ENCODE data around the gene USP17L21.
"Not testable (repeated sequence)": the region's sequence is repeated elsewhere in the genome, so short reads cannot be mapped to it uniquely, and the experiment has no call there.

USP17L21 gene, protein sequence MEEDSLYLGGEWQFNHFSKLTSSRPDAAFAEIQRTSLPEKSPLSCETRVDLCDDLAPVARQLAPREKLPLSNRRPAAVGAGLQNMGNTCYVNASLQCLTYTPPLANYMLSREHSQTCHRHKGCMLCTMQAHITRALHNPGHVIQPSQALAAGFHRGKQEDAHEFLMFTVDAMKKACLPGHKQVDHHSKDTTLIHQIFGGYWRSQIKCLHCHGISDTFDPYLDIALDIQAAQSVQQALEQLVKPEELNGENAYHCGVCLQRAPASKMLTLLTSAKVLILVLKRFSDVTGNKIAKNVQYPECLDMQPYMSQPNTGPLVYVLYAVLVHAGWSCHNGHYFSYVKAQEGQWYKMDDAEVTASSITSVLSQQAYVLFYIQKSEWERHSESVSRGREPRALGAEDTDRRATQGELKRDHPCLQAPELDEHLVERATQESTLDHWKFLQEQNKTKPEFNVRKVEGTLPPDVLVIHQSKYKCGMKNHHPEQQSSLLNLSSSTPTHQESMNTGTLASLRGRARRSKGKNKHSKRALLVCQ

DNA sequence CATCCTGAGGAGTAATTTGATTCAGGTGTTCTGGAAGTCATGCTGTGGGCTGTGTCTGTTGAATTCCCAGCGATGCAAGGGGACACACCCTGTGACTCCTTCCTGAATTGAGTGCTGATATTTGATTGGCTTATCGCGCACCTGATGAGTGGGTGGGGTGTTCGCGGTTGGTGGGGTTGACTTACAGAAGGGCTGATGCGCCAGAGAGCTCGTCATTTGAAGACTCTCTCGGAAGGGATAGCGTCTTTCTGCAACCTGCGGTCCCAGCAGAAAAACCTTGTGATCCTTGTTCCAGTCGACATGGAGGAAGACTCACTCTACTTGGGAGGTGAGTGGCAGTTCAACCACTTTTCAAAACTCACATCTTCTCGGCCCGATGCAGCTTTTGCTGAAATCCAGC, at the start of gene USP17L21:
Gene USP17L21, plus strand, starts transcription at position 301 of the 400 bp plus-strand sequence. Its CDS starts 0 bp downstream, at position 301.
- not testable (repeated sequence) for DNase-seq

DNA sequence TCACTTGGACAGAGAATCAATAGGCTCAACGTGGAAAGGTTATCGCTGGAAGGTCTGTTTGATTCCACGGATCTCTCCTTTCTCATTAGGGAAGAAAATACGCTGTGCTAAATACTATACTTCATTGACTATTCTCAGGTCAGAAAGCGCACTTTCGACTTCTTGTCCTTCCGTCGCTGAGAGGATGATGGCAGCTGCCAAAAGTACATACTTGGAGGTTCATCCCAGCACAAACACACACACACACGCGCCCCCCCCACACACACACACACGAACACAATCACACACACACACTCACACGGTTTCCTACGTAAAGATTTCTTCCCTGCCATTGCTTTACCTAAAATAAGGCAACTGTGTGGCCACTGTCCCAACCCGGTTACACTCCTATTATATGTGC, 48.0 kb upstream of the USP17L21 start:
- not testable (repeated sequence) for DNase-seq

DNA sequence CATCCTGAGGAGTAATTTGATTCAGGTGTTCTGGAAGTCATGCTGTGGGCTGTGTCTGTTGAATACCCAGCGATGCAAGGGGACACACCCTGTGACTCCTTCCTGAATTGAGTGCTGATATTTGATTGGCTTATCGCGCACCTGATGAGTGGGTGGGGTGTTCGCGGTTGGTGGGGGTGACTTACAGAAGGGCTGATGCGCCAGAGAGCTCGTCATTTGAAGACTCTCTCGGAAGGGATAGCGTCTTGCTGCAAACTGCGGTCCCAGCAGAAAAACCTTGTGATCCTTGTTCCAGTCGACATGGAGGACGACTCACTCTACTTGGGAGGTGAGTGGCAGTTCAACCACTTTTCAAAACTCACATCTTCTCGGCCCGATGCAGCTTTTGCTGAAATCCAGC, 47.6 kb upstream of the USP17L21 start, which contains the start of gene USP17L11:
Gene USP17L11, plus strand, starts transcription at position 301 of the 400 bp plus-strand sequence. Its CDS starts 0 bp downstream, at position 301.
- DNase-seq: not testable (repeated sequence)

- not testable (repeated sequence) for DNase-seq
These were observed 42.8 kb upstream of the USP17L21 start, which contains the start of gene USP17L12 for GRCh38 chr4:9219852-9220251. TSS of gene USP17L12 (plus strand) at chr4:9220152. CDS start at chr4:9220152, 0 bp downstream.

- not testable (repeated sequence) for DNase-seq
These were observed 38.1 kb upstream of the USP17L21 start, which contains the start of gene USP17L13 for GRCh38 chr4:9224596-9224995. TSS of gene USP17L13 (plus strand) at chr4:9224896. CDS start at chr4:9224896, 0 bp downstream.

- not testable (repeated sequence) for DNase-seq
These were observed 32.4 kb upstream of the USP17L21 start for GRCh38 chr4:9230249-9230648.

- not testable (repeated sequence) for DNase-seq
These were observed 28.6 kb upstream of the USP17L21 start, which contains the start of gene USP17L15 for GRCh38 chr4:9234085-9234484. TSS of gene USP17L15 (plus strand) at chr4:9234385. CDS start at chr4:9234385, 0 bp downstream.

- DNase-seq: not testable (repeated sequence)
These were observed 24.2 kb upstream of the USP17L21 start for GRCh38 chr4:9238461-9238860.

- not testable (repeated sequence) for DNase-seq
These were observed 19.1 kb upstream of the USP17L21 start, which contains the start of gene USP17L17 for GRCh38 chr4:9243579-9243978. TSS of gene USP17L17 (plus strand) at chr4:9243879. CDS start at chr4:9243879, 0 bp downstream.

- not testable (repeated sequence) for DNase-seq
These were observed 14.6 kb upstream of the USP17L21 start, which contains the start of gene USP17L18 for GRCh38 chr4:9247953-9248680. TSS of gene USP17L18 (plus strand) at chr4:9248630. CDS start at chr4:9248630, 0 bp downstream.

- DNase-seq: not testable (repeated sequence)
These were observed 9.6 kb upstream of the USP17L21 start, which contains the start of gene USP17L19 for GRCh38 chr4:9253078-9253477. TSS of gene USP17L19 (plus strand) at chr4:9253378. CDS start at chr4:9253378, 0 bp downstream.

DNA sequence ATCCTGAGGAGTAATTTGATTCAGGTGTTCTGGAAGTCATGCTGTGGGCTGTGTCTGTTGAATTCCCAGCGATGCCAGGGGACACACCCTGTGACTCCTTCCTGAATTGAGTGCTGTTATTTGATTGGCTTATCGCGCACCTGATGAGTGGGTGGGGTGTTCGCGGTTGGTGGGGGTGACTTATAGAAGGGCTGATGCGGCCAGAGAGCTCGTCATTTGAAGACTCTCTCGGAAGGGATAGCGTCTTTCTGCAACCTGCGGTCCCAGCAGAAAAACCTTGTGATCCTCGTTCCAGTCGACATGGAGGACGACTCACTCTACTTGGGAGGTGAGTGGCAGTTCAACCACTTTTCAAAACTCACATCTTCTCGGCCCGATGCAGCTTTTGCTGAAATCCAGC, 4.8 kb upstream of the USP17L21 start, which contains the start of gene USP17L20:
Gene USP17L20, plus strand, starts transcription at position 301 of the 400 bp plus-strand sequence. Its CDS starts 0 bp downstream, at position 301.
- DNase-seq: not testable (repeated sequence)

DNA sequence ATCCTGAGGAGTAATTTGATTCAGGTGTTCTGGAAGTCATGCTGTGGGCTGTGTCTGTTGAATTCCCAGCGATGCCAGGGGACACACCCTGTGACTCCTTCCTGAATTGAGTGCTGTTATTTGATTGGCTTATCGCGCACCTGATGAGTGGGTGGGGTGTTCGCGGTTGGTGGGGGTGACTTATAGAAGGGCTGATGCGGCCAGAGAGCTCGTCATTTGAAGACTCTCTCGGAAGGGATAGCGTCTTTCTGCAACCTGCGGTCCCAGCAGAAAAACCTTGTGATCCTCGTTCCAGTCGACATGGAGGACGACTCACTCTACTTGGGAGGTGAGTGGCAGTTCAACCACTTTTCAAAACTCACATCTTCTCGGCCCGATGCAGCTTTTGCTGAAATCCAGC, 4.6 kb downstream of the USP17L21 start, which contains the start of gene USP17L22:
Gene USP17L22, plus strand, starts transcription at position 301 of the 400 bp plus-strand sequence. Its CDS starts 0 bp downstream, at position 301.
- DNase-seq: not testable (repeated sequence)

GRCh38 chr4:9271719-9272118, 9.0 kb downstream of the USP17L21 start:
- DNase-seq: not testable (repeated sequence)
